GM12878 (cell line): Measurements from ENCODE around the gene GRIA4. TPM values are rescaled to one million over a fixed set of nuclear protein-coding genes. Genes with fewer than 3 reads are reported as not detected.

Experiments used
- ATAC-seq: fragments of 200-7000 bp; cut with Tn5 transposase; 3 replicates; pipeline ENCODE4 v1.9.1; 2020; ENCODE audit warnings: mild to moderate bottlenecking, moderate library complexity
- BruUV-seq: library from RNA; stranded (reverse); fragments of 400-500 nt; replicated peaks from 2 replicates; lab custom pipeline; 2021; lab: Mats Ljungman, UMichigan
- CTCF ChIA-PET: fragments of 300-600 bp; sonication (Branson Sonifier 250); formaldehyde crosslinking; extraction: SDS; loops from one replicate; lab custom pipeline; 2021; ENCODE audit warnings: inconsistent platforms; lab: Yijun Ruan, JAX
- POLR2A ChIA-PET: fragments of 350-600 bp; formaldehyde crosslinking; extraction: SDS; loops from one replicate; lab custom pipeline; 2021; ENCODE audit warnings: inconsistent platforms; lab: Charles Lee
- RAD21 ChIA-PET: fragments of 300-600 bp; sonication (Branson Sonifier 250); formaldehyde crosslinking; loops from one replicate; lab custom pipeline; 2023; ENCODE audit warnings: antibody characterized with exemption; ENCODE audit not compliant: unreplicated experiment; lab: Charles Lee
- SMC1A ChIA-PET: fragments of 300-600 bp; sonication (Branson Sonifier 250); formaldehyde crosslinking; loops from one replicate; lab custom pipeline; 2023; ENCODE audit not compliant: unreplicated experiment, uncharacterized antibody; lab: Charles Lee
- DNase-seq: peaks from one replicate; pipeline ENCODE4 v3.0.0-alpha.2; 2011; ENCODE audit warnings: low read depth, low spot score
- FAIRE-seq: peaks from 3 replicates; lab custom pipeline; 2011; peaks lifted over from hg19 to GRCh38; lab: Jason Lieb, UNC
- H2AFZ ChIP-seq: 2 replicates; pipeline ENCODE4 v1.6.0; 2011; ENCODE audit warnings: low read depth, low read length, control low read depth; ENCODE audit not compliant: control insufficient read depth
- H3K27ac ChIP-seq: 2 replicates; pipeline ENCODE4 v1.5.1; 2011; ENCODE audit warnings: control low read depth; ENCODE audit not compliant: control insufficient read depth, insufficient read depth
- H3K27me3 ChIP-seq, 2 experiments: replicated peaks in 1 of 2; 2 replicates each; pipeline versions ENCODE4 v1.6.0 to v1.6.1; 2011; ENCODE audit warnings: low read length in 1 of 2; ENCODE audit not compliant: control insufficient read depth in 2 of 2, insufficient read depth in 2 of 2
- H3K36me3 ChIP-seq, 2 experiments: 2 replicates each; pipeline ENCODE4 v1.5.1; 2011; ENCODE audit warnings: low read length in 1 of 2; ENCODE audit not compliant: control insufficient read depth in 2 of 2, insufficient read depth in 2 of 2
- H3K4me1 ChIP-seq: 2 replicates; pipeline ENCODE4 v1.6.1; 2011; ENCODE audit warnings: mild to moderate bottlenecking, low read length, moderate library complexity, mixed read lengths; ENCODE audit not compliant: control insufficient read depth, insufficient read depth
- H3K4me2 ChIP-seq: 2 replicates; pipeline ENCODE4 v1.6.0; 2011; ENCODE audit warnings: control low read depth; ENCODE audit not compliant: control insufficient read depth, insufficient read depth
- H3K4me3 ChIP-seq: fragments of 200-600 bp; sonication (generic); 2 replicates; pipeline ENCODE4 v1.5.1; 2016
- H3K79me2 ChIP-seq: 2 replicates; pipeline ENCODE4 v1.6.0; 2011; ENCODE audit warnings: low read length; ENCODE audit not compliant: control insufficient read depth, insufficient read depth
- H3K9ac ChIP-seq: 2 replicates; pipeline ENCODE4 v1.8.0; 2011; ENCODE audit warnings: low read length, control low read depth, mixed read lengths; ENCODE audit not compliant: control insufficient read depth, insufficient read depth
- H3K9me3 ChIP-seq: replicated peaks from 3 replicates; pipeline ENCODE4 v1.5.1; 2011; ENCODE audit warnings: mild to moderate bottlenecking, low read length; ENCODE audit not compliant: control insufficient read depth, insufficient read depth
- H4K20me1 ChIP-seq: 2 replicates; pipeline ENCODE4 v1.6.0; 2011; ENCODE audit not compliant: control insufficient read depth, insufficient read depth
- ASH2L ChIP-seq: fragments of 300-600, 200-600 bp; sonication (generic); IDR thresholded peaks from 2 replicates; pipeline ENCODE4 v1.6.1; 2017; ENCODE audit warnings: low read depth, mild to moderate bottlenecking, borderline replicate concordance
- CREM ChIP-seq: IDR thresholded peaks from 2 replicates; pipeline ENCODE4 v1.6.1; 2014; ENCODE audit warnings: antibody characterized with exemption, low read depth
- ESRRA ChIP-seq: IDR thresholded peaks from 2 replicates; pipeline ENCODE4 v1.6.1; 2012; ENCODE audit warnings: mild to moderate bottlenecking, low read length, improper control_type of control experiment
- MTA2 ChIP-seq: fragments of 450-650 bp; IDR thresholded peaks from 2 replicates; pipeline ENCODE4 v1.6.1; 2016; ENCODE audit warnings: low read depth, mild to moderate bottlenecking, moderate library complexity
- MXI1 ChIP-seq: fragments of 150-350 bp; IDR thresholded peaks from 2 replicates; pipeline ENCODE4 v1.6.1; 2011; ENCODE audit warnings: low read depth, mild to moderate bottlenecking, inconsistent platforms, low read length, improper control_type of control experiment
- NFYA ChIP-seq: IDR thresholded peaks from 2 replicates; pipeline ENCODE4 v1.6.1; 2011; ENCODE audit warnings: low read depth, mild to moderate bottlenecking, low read length, improper control_type of control experiment, borderline replicate concordance
- POU2F2 ChIP-seq: IDR thresholded peaks from 3 replicates; pipeline ENCODE4 v1.6.1; 2011; ENCODE audit warnings: low read depth, mild to moderate bottlenecking, low read length, borderline replicate concordance
- RCOR1 ChIP-seq: conservative IDR thresholded peaks from 2 replicates; pipeline ENCODE4 v1.6.1; 2012; ENCODE audit warnings: low read depth, low read length, improper control_type of control experiment
- SP1 ChIP-seq: IDR thresholded peaks from one replicate; pipeline ENCODE4 v1.6.1; 2011; ENCODE audit warnings: low read depth, low read length
- SREBF2 ChIP-seq: IDR thresholded peaks from 2 replicates; pipeline ENCODE4 v1.6.1; 2012; ENCODE audit warnings: mild to moderate bottlenecking, low read length
- ZNF217 ChIP-seq: fragments of 450-650 bp; IDR thresholded peaks from 2 replicates; pipeline ENCODE4 v1.6.1; 2017; ENCODE audit warnings: antibody characterized with exemption, mild to moderate bottlenecking
- WGBS: methylation state at CpG from one replicate; pipeline ENCODE4 v1.1.6; 2016; ENCODE audit warnings: low lambda C conversion rate; ENCODE audit not compliant: insufficient replicate concordance, insufficient coverage; ENCODE audit errors: missing lambda C conversion rate; 5-methylcytosine and 5-hydroxymethylcytosine counted together
- in situ Hi-C: fragments of 300-500 bp; cut with MboI; formaldehyde crosslinking; loops from 9 replicates; pipeline ENCODE4 v1.14.3; 2018; ENCODE audit warnings: mixed read lengths
- intact Hi-C: fragments of 100-400 bp; cut with micrococcal nuclease; formaldehyde crosslinking; loops from one replicate; pipeline ENCODE4 v1.14.2; 2022; ENCODE audit not compliant: unreplicated experiment
- polyA plus RNA-seq, 11 experiments: library from polyadenylated mRNA; depleted of rRNA in 4 of 11; unstranded in 6 of 11; stranded (reverse) in 5 of 11; fragments of >200 nt; fragmentation: Nextera tagmentation in 4 of 11; fragmentation: Illumina TruSeq in 1 of 11; extraction: Ambion mirVana in 4 of 11; extraction: Trizol in 1 of 11; gene quantifications; 1 replicate in 1 of 11; 2 replicates in 10 of 11; pipeline versions ENCODE4 v1.2.1 to v1.2.3, GENCODE V29; 2011 to 2016; ENCODE audit warnings: inconsistent platforms in 2 of 11, missing spikeins in 2 of 11, low read depth in 1 of 11
- total RNA-seq, 4 experiments: library from RNA; depleted of rRNA in 3 of 4; stranded (reverse); fragments of >200 nt in 3 of 4; fragmentation: Illumina TruSeq in 1 of 4; extraction: Trizol in 1 of 4; gene quantifications; 2 replicates each; pipeline versions ENCODE4 v1.2.1 to v1.2.3, GENCODE V29; 2013 to 2021

The GRIA4 gene
- total and polyA plus RNA-seq, 10 of the 15 experiments (the other 5 are each of a cell fraction or from before 2014, with no cell fraction given): 0.04 TPM; not detected in 9

GRCh38 chr11:105774899-105775298 lies 165.0 kb downstream of the GRIA4 start:
- no peaks in the 10 kb centered on the region for H3K9me3 ChIP-seq
- BruUV-seq: no TSS peak
- no peak overlapping the region for H3K27ac ChIP-seq
- CTCF ChIA-PET: no interaction called here
- no peaks in the 10 kb centered on the region for H3K79me2 ChIP-seq
- no peak overlapping the region for H3K4me3 ChIP-seq
- H3K36me3 ChIP-seq: no peaks in the 10 kb centered on the region
- intact Hi-C loops: loop anchor here (5.0 kb wide), 1 partner anchor 53 kb away; no protein-coding TSS in a partner anchor
- no peaks in the 10 kb centered on the region for H3K4me1 ChIP-seq
- RAD21 ChIA-PET: no interaction called here
- H4K20me1 ChIP-seq: no peaks in the 10 kb centered on the region
- no peak for TF ChIP-seq MXI1
- TF ChIP-seq NFYA: no peak
- TF ChIP-seq MTA2: no peak
- no peak for TF ChIP-seq RCOR1
- no peak for TF ChIP-seq POU2F2
- TF ChIP-seq ASH2L: no peak
- TF ChIP-seq SP1: no peak
- no peak for TF ChIP-seq ZNF217
- TF ChIP-seq SREBF2: no peak
- TF ChIP-seq ESRRA: no peak
- no peak for TF ChIP-seq CREM
- H3K9ac ChIP-seq: no peak overlapping the region
- DNase-seq (no peak), FAIRE-seq (no peak), ATAC-seq (no peak)
- POLR2A ChIA-PET: no interaction called here
- 76% methylated on average over 4 of the region's 4 CpGs for WGBS
- SMC1A ChIA-PET: no interaction called here
- H3K27me3 ChIP-seq: no peaks in the 10 kb centered on the region; a peak in 1 of 4 replicates
- H2AFZ ChIP-seq: no peak overlapping the region
- no peak overlapping the region for H3K4me2 ChIP-seq
- in situ Hi-C loops: no loop called here
